ENCODE measurements around the gene CKMT2. TPM values are rescaled to one million over a fixed set of nuclear protein-coding genes. Genes with fewer than 3 reads are reported as not detected.

The CKMT2 gene
- total and polyA plus RNA-seq, 2 of the 4 experiments (the other 2 are of a cell fraction) = 0.21 to 0.36 TPM

GRCh38 chr5:81251922-81252321, 18.8 kb downstream of the CKMT2 start:
- Histone ChIP-seq H2AFZ (replicated peaks; ENCODE audit: low read length, poor library complexity) (no peak overlapping the region), H2BK120ac (ENCODE audit: low read depth, low read length) (no peak overlapping the region), H3K36me3 (ENCODE audit: control insufficient read depth, insufficient read depth, low read length) (no peaks in the 10 kb centered on the region), H3K4ac (ENCODE audit: low read depth, low read length) (no peak overlapping the region), H3K56ac (ENCODE audit: extremely low read depth, insufficient read depth, low read length) (no peak overlapping the region), H2BK15ac (ENCODE audit: low read depth, low read length) (no peak overlapping the region), H4K5ac (ENCODE audit: low read depth, low read length) (no peak overlapping the region), H3K27ac (ENCODE audit: insufficient read depth, low read length) (no peak overlapping the region), H3K27me3 (ENCODE audit: control insufficient read depth, insufficient read depth, low read length) (no peaks in the 10 kb centered on the region), H4K8ac (ENCODE audit: low read depth in 2 of 2, low read length in 2 of 2) (no peak overlapping the region), H3K18ac (ENCODE audit: low read depth, low read length) (no peak overlapping the region), H3K9me3 (ENCODE audit: control insufficient read depth, insufficient read depth, low read length) (no peaks in the 10 kb centered on the region), H3K14ac (replicated peaks; ENCODE audit: low read depth, low read length) (no peak overlapping the region), H2BK20ac (ENCODE audit: low read depth, low read length) (no peak overlapping the region), H3K4me1 (ENCODE audit: control insufficient read depth, insufficient read depth, low read length) (peaks cover 5% of the 10 kb centered on the region), H2AK9ac (replicated peaks; ENCODE audit: low read depth, low read length, poor library complexity) (no peak overlapping the region), H4K91ac (ENCODE audit: insufficient read depth, low read depth, low read length) (no peak overlapping the region), H2BK5ac (ENCODE audit: low read depth, low read length, poor library complexity, severe bottlenecking) (no peak overlapping the region), H4K20me1 (ENCODE audit: insufficient read depth, low read length) (no peaks in the 10 kb centered on the region), H3K4me3 (ENCODE audit: insufficient read depth, low read depth, low read length) (no peak overlapping the region), H3K9me1 (ENCODE audit: insufficient read depth, low read length) (peaks cover 8% of the 10 kb centered on the region; the same call in 1 of the 2 replicates), H3K23ac (ENCODE audit: low read depth, low read length) (no peak overlapping the region), H3K4me2 (ENCODE audit: low read depth, low read length) (no peak overlapping the region), H3K79me1 (ENCODE audit: low read depth in 1 of 2, low read length in 2 of 2) (peaks cover 0 to 6% of the 10 kb centered on the region in 2 experiments; a peak in 2 of 4 replicates), H2AK5ac (ENCODE audit: low read depth, low read length) (no peak overlapping the region), H3K9ac (ENCODE audit: low read depth, low read length) (no peak overlapping the region)
- WGBS, 2 experiments (ENCODE audit: extremely low coverage in 2 of 2, insufficient read length in 1 of 2) = no CpG with 5 or more reads among the region's 5 CpGs
- CTCF ChIA-PET = interaction anchor here (0.6 kb wide), 1 partner anchor 81 kb away, joined by 4 read pairs; no protein-coding TSS in a partner anchor
- no TSS peak for BruUV-seq (replicated peaks)
- intact Hi-C loops (cut with micrococcal nuclease) = no loop called here
- ATAC-seq (ENCODE audit: low read depth) (no peak), DNase-seq (no peak)
- dilution Hi-C loops (cut with HindIII; ENCODE audit: low sequenced_read_pairs, unreplicated experiment) = no loop called here
- in situ Hi-C loops (cut with MboI; ENCODE audit: low sequenced_read_pairs) = no loop called here
- POLR2A ChIA-PET (ENCODE audit: unreplicated experiment) = no interaction called here
- TF ChIP-seq RFX5 (IDR thresholded peaks at IDR 0.05; ENCODE audit: low read depth, low read length) = no peak

Data from IMR-90 (cell line).